HepG2 (cell line): ENCODE data around the gene VAV2. TPM values are rescaled to one million over a fixed set of nuclear protein-coding genes. Genes with fewer than 3 reads are reported as not detected.

ENCODE experiments used
- CREB3 ChIP-seq: sonication (generic); formaldehyde crosslinking; IDR thresholded peaks from 2 replicates; pipeline ENCODE4 v1.5.0; 2020; ENCODE audit warnings: missing genetic modification reagents
- HIVEP1 ChIP-seq: sonication (generic); formaldehyde crosslinking; IDR thresholded peaks from 2 replicates; pipeline ENCODE4 v1.4.0; 2020; ENCODE audit warnings: mild to moderate bottlenecking, missing genetic modification reagents
- HMGA1 ChIP-seq: sonication (generic); formaldehyde crosslinking; conservative IDR thresholded peaks from 2 replicates; pipeline ENCODE4 v1.4.0; 2020; ENCODE audit warnings: missing genetic modification reagents
- IKZF1 ChIP-seq: fragments of 450-650 bp; IDR thresholded peaks from 2 replicates; pipeline ENCODE4 v1.7.1; 2016
- IRF2 ChIP-seq: IDR thresholded peaks from 2 replicates; pipeline ENCODE4 v1.6.1; 2018; ENCODE audit warnings: missing genetic modification reagents, missing compliant biosample characterization
- KLF6 ChIP-seq: IDR thresholded peaks from 2 replicates; pipeline ENCODE4 v1.8.0; 2016; ENCODE audit warnings: missing biosample characterization, missing genetic modification reagents
- NR2F6 ChIP-seq, 2 experiments: IDR thresholded peaks; 2 replicates each; pipeline ENCODE4 v1.6.1; 2016; ENCODE audit warnings: antibody characterized with exemption in 1 of 2, mild to moderate bottlenecking in 1 of 2
- PRPF4 ChIP-seq: fragments of 200-400 bp; formaldehyde crosslinking; IDR thresholded peaks from 2 replicates; pipeline ENCODE4 v1.6.1; 2016; ENCODE audit warnings: low read length, low read depth; ENCODE audit not compliant: poor library complexity, severe bottlenecking
- RFXANK ChIP-seq: IDR thresholded peaks from 2 replicates; pipeline ENCODE4 v1.6.1; 2016
- SIX4 ChIP-seq: sonication (generic); formaldehyde crosslinking; IDR thresholded peaks from 2 replicates; pipeline ENCODE4 v1.4.0; 2020; ENCODE audit warnings: missing genetic modification reagents
- SNAI1 ChIP-seq: sonication (generic); formaldehyde crosslinking; IDR thresholded peaks from 2 replicates; pipeline ENCODE4 v1.5.0; 2020; ENCODE audit warnings: mild to moderate bottlenecking, missing genetic modification reagents, borderline replicate concordance
- TEAD2 ChIP-seq: sonication (generic); formaldehyde crosslinking; IDR thresholded peaks from 2 replicates; pipeline ENCODE4 v1.9.0; 2021; ENCODE audit warnings: missing genetic modification reagents
- TERF1 ChIP-seq: sonication (generic); formaldehyde crosslinking; IDR thresholded peaks from 2 replicates; pipeline ENCODE4 v1.8.0; 2022; ENCODE audit warnings: mild to moderate bottlenecking, missing genetic modification reagents, moderate library complexity
- ZNF101 ChIP-seq: sonication (generic); formaldehyde crosslinking; IDR thresholded peaks from 2 replicates; pipeline ENCODE4 v1.4.0; 2020; ENCODE audit warnings: mild to moderate bottlenecking, low read depth, missing genetic modification reagents, borderline replicate concordance
- ZNF280D ChIP-seq: sonication (generic); formaldehyde crosslinking; IDR thresholded peaks from 2 replicates; pipeline ENCODE4 v1.5.1; 2020; ENCODE audit warnings: mild to moderate bottlenecking, missing genetic modification reagents
- ZNF432 ChIP-seq: sonication (generic); formaldehyde crosslinking; IDR thresholded peaks from 2 replicates; pipeline ENCODE4 v1.5.0; 2020; ENCODE audit warnings: missing genetic modification reagents, mild to moderate bottlenecking, borderline replicate concordance
- ZNF569 ChIP-seq: sonication (generic); formaldehyde crosslinking; IDR thresholded peaks from 2 replicates; pipeline ENCODE4 v1.5.0; 2020; ENCODE audit warnings: mild to moderate bottlenecking, missing genetic modification reagents, moderate library complexity, borderline replicate concordance
- ZNF660 ChIP-seq: sonication (generic); formaldehyde crosslinking; IDR thresholded peaks from 2 replicates; pipeline ENCODE4 v1.5.1; 2020; ENCODE audit warnings: mild to moderate bottlenecking, low read depth, missing genetic modification reagents, borderline replicate concordance
- ZNF749 ChIP-seq: sonication (generic); formaldehyde crosslinking; IDR thresholded peaks from 2 replicates; pipeline ENCODE4 v1.8.0; 2022; ENCODE audit warnings: mild to moderate bottlenecking, missing genetic modification reagents, moderate library complexity, borderline replicate concordance
- polyA plus RNA-seq, 8 experiments: library from polyadenylated mRNA; depleted of rRNA in 3 of 8; stranded (reverse) in 7 of 8; unstranded in 1 of 8; fragments of >200 nt; fragmentation: Illumina TruSeq in 4 of 8; extraction: Trizol in 4 of 8; gene quantifications; 2 replicates each; pipeline versions ENCODE4 v1.2.1 to v1.2.3, GENCODE V29; 2011 to 2016; ENCODE audit warnings: low read depth in 4 of 8, missing spikeins in 1 of 8, mixed read lengths in 1 of 8; ENCODE audit not compliant: insufficient read depth in 1 of 8
- total RNA-seq, 5 experiments: library from RNA; depleted of rRNA; stranded (reverse); fragments of >200 nt; fragmentation: Illumina TruSeq; extraction: Trizol; gene quantifications; 2 replicates each; pipeline ENCODE4 v1.2.3, GENCODE V29; 2016; ENCODE audit warnings: low read depth in 1 of 5
- TF ChIP-seq, protein P1 (sequence below): sonication (generic); formaldehyde crosslinking; IDR thresholded peaks from 2 replicates; pipeline ENCODE4 v1.4.0; 2020; ENCODE audit warnings: missing genetic modification reagents, borderline replicate concordance

The VAV2 gene
- total and polyA plus RNA-seq, 2 of the 13 experiments (the other 11 are each of a cell fraction or from before 2014, with no cell fraction given), result 22.5 to 22.9 TPM

- TF ChIP-seq, protein P1, sequence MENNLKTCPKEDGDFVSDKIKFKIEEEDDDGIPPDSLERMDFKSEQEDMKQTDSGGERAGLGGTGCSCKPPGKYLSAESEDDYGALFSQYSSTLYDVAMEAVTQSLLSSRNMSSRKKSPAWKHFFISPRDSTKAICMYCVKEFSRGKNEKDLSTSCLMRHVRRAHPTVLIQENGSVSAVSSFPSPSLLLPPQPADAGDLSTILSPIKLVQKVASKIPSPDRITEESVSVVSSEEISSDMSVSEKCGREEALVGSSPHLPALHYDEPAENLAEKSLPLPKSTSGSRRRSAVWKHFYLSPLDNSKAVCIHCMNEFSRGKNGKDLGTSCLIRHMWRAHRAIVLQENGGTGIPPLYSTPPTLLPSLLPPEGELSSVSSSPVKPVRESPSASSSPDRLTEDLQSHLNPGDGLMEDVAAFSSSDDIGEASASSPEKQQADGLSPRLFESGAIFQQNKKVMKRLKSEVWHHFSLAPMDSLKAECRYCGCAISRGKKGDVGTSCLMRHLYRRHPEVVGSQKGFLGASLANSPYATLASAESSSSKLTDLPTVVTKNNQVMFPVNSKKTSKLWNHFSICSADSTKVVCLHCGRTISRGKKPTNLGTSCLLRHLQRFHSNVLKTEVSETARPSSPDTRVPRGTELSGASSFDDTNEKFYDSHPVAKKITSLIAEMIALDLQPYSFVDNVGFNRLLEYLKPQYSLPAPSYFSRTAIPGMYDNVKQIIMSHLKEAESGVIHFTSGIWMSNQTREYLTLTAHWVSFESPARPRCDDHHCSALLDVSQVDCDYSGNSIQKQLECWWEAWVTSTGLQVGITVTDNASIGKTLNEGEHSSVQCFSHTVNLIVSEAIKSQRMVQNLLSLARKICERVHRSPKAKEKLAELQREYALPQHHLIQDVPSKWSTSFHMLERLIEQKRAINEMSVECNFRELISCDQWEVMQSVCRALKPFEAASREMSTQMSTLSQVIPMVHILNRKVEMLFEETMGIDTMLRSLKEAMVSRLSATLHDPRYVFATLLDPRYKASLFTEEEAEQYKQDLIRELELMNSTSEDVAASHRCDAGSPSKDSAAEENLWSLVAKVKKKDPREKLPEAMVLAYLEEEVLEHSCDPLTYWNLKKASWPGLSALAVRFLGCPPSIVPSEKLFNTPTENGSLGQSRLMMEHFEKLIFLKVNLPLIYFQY (CRISPR knock-in tag), result peak; percentile 88; the same call in 1 of the 2 replicates
- TF ChIP-seq ZNF569 (no peak), RFXANK (CRISPR knock-in tag) (no peak), ZNF749 (CRISPR knock-in tag) (peak; percentile 43; the same call in 1 of the 2 replicates), PRPF4 (no peak), ZNF660 (CRISPR knock-in tag) (no peak), KLF6 (0 out of 2 replicates have a peak, but pooled peaks have one; percentile 59), CREB3 (no peak), SIX4 (peak; percentile 84), NR2F6 (IDR thresholded peaks at IDR 0.05) (peak; percentile 74), NR2F6 (CRISPR knock-in tag; IDR thresholded peaks at IDR 0.05) (peak; percentile 93), HMGA1 (no peak), SNAI1 (no peak), TEAD2 (CRISPR knock-in tag) (no peak), IKZF1 (no peak), ZNF101 (CRISPR knock-in tag) (no peak), TERF1 (CRISPR knock-in tag) (no peak), IRF2 (CRISPR knock-in tag) (peak; percentile 90; the same call in 1 of the 2 replicates), ZNF280D (no peak), HIVEP1 (peak; percentile 94), ZNF432 (CRISPR knock-in tag) (no peak)
Observed at GRCh38 chr9:133884907-133885744, 107.0 kb downstream of the VAV2 start (continued).
